ENCODE measurements around the gene ZNF814.
"Not testable (repeated sequence)": the region's sequence is repeated elsewhere in the genome, so short reads cannot be mapped to it uniquely, and the experiment has no call there.

The ZNF814 gene

DNA sequence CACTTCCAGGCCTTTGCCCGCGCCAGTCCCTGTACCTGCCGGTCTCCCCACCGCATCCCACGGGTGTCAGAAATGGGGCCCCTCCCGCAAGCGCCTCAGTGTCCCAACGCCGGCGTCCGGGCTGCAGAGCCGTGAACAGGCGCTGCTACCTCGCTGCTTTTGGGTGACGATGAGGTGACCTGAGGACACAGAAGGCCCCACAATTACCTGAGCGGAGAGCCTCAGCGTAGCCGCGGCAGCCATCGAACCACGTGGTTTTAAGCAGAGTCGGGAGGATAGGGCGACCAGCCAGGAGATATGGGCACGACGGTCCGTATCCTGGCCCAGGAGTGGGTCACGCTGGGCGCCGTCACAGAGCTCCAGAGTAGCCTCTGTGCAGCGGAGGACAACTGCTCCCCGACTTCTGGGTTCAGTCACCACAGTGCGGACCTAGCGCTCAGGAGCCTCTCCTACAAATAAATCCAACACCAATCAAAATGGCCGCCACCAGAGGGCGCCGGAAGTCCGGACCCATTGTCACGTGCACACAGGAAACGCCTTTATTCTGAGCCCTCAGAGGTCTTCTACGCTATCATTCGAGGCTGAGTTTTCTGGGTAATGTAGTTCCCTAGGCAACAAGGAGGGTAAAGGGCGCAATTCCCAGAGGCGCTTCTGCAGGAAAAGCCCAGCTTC is at the start of gene ZNF814:
Gene ZNF814, minus strand, starts transcription at position 478 of the 672 bp plus-strand sequence. Its CDS starts 235 bp downstream, at position 243.
- Histone ChIP-seq H3K4me3 (IDR thresholded peaks at IDR 0.05; ENCODE audit: insufficient read depth, low read depth, low read length) (no peak within 1 kb of the TSS), H2AFZ (ENCODE audit: low read depth) (no peak within 1 kb of the TSS; the same call in 1 of the 2 replicates), H3K36me3 (ENCODE audit: insufficient read depth) (no peaks in the 10 kb centered on the region), H3K4me2 (no peak within 1 kb of the TSS), H3K4me1 (ENCODE audit: low read depth, poor library complexity, severe bottlenecking) (no peaks in the 10 kb centered on the region), H3K9ac (peak within 1 kb of the TSS; percentile 22; the same call in 1 of the 2 replicates), H3K79me2 (ENCODE audit: insufficient read depth, low read depth) (0 out of 2 replicates have a peak, but pooled peaks cover 3% of the 10 kb centered on the region), H3K27ac (no peak within 1 kb of the TSS), H3K27me3 (ENCODE audit: insufficient read depth, low read depth) (no peaks in the 10 kb centered on the region), H4K20me1 (ENCODE audit: insufficient read depth) (no peaks in the 10 kb centered on the region)
- TF ChIP-seq, protein P1, sequence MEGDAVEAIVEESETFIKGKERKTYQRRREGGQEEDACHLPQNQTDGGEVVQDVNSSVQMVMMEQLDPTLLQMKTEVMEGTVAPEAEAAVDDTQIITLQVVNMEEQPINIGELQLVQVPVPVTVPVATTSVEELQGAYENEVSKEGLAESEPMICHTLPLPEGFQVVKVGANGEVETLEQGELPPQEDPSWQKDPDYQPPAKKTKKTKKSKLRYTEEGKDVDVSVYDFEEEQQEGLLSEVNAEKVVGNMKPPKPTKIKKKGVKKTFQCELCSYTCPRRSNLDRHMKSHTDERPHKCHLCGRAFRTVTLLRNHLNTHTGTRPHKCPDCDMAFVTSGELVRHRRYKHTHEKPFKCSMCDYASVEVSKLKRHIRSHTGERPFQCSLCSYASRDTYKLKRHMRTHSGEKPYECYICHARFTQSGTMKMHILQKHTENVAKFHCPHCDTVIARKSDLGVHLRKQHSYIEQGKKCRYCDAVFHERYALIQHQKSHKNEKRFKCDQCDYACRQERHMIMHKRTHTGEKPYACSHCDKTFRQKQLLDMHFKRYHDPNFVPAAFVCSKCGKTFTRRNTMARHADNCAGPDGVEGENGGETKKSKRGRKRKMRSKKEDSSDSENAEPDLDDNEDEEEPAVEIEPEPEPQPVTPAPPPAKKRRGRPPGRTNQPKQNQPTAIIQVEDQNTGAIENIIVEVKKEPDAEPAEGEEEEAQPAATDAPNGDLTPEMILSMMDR (conservative IDR thresholded peaks at IDR 0.05; ENCODE audit: low read depth, low read length), result no peak; the same call in 1 of the 2 replicates

DNA sequence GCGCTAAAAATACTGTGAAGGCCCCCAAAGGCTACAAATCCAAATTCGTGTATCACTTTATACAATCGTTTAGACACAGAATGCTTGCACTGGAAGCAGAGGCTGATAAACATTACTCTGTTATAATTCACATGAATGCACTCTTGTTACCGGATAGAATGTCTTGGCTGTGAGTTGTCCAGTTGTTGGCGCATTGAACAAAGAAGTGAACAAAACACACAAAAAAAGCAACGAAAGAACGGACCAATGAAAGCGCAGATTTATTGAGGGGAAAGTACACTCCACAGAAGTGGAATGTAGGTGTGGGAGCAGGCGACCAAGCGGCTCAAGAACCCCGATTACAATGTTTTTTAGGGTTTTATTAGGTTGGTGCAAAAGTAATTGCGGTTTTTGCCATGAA is 46.9 kb upstream of the ZNF814 start:
- H3K4me2 ChIP-seq, result no peak overlapping the region
- H3K4me1 ChIP-seq (ENCODE audit: low read depth, poor library complexity, severe bottlenecking), result no peaks in the 10 kb centered on the region
- H3K4me3 ChIP-seq (IDR thresholded peaks at IDR 0.05; ENCODE audit: insufficient read depth, low read depth, low read length), result no peak overlapping the region
- H4K20me1 ChIP-seq (ENCODE audit: insufficient read depth), result no peaks in the 10 kb centered on the region
- H2AFZ ChIP-seq (ENCODE audit: low read depth), result no peak overlapping the region
- TF ChIP-seq, protein P1 (conservative IDR thresholded peaks at IDR 0.05; ENCODE audit: low read depth, low read length), result no peak
- no peaks in the 10 kb centered on the region for H3K79me2 ChIP-seq (ENCODE audit: insufficient read depth, low read depth)
- H3K9ac ChIP-seq, result no peak overlapping the region
- no peaks in the 10 kb centered on the region for H3K36me3 ChIP-seq (ENCODE audit: insufficient read depth)
- peaks cover 5% of the 10 kb centered on the region; the same call in 1 of the 2 replicates for H3K27me3 ChIP-seq (ENCODE audit: insufficient read depth, low read depth)
- no peak overlapping the region for H3K27ac ChIP-seq

DNA sequence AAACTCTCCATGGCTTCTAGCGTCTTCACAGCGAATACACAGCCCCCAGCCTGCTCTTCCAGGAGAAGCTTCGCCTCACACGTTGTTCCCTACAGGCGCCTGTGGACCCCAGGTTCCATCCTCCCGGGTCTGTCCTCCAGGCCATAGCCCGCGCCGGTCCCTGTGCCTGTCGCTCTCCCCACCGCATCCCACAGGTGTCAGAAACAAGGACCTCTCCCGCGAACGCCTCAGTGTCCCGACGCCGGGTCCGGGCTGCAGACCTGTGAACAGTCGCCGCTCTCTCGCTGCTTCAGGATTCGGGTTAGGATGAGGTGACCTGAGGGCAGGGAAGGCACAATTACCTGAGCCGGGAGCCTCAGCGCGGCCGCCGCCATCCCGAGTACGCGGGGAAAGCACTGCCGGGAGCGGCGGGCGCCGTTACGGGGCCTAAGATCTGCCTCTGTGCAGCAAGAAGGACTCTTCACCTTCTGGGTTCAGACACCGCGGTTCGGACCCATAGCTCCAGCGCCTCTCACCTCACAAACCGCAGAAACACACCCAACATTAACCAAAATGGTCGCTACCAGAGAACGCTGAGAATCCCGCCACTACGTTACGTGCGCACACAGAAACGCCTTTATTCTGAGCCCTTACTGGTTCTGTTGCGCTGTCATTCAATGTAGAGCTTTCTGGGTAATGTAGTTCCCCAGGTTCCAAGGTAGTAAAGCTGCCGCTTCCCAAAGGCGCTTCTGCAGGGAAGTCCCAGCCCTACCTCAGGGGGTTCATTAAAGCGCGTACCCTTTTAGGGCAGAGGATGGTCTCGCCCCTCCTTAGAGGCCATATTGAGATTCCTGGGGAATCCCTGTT is 46.2 kb upstream of the ZNF814 start, which contains the start of gene ZNF418:
Gene ZNF418, minus strand, starts transcription at position 583 of the 846 bp plus-strand sequence. CDS start 1,580 bp downstream, outside the sequence.
- Histone ChIP-seq H3K36me3 (ENCODE audit: insufficient read depth) (no peaks in the 10 kb centered on the region), H3K27ac (no peak within 1 kb of the TSS), H4K20me1 (ENCODE audit: insufficient read depth) (no peaks in the 10 kb centered on the region), H2AFZ (ENCODE audit: low read depth) (no peak within 1 kb of the TSS), H3K9ac (no peak within 1 kb of the TSS), H3K79me2 (ENCODE audit: insufficient read depth, low read depth) (no peaks in the 10 kb centered on the region), H3K4me1 (ENCODE audit: low read depth, poor library complexity, severe bottlenecking) (no peaks in the 10 kb centered on the region), H3K4me2 (no peak within 1 kb of the TSS), H3K4me3 (IDR thresholded peaks at IDR 0.05; ENCODE audit: insufficient read depth, low read depth, low read length) (no peak within 1 kb of the TSS), H3K27me3 (ENCODE audit: insufficient read depth, low read depth) (peaks cover 5% of the 10 kb centered on the region; the same call in 1 of the 2 replicates)
- TF ChIP-seq, protein P1 (conservative IDR thresholded peaks at IDR 0.05; ENCODE audit: low read depth, low read length), result no peak

DNA sequence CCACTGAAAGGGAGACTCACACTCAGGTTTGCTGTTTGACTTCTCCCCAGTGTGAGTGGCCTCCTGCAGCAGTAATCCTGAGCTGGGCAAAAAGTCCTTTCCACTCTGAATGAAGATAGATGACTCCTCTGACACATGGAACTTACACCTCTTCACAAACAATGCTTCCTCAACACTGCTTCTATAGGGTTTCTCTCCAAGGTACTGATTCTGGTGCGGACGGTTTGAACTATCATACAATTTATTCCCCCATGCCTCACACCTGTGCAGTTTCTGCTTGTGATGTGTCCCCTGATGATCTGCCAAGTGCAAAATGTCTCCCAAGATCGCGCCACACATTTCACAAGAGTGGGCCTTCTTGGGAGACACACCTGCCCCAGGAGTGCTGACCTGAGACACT is 38.8 kb upstream of the ZNF814 start:
- H3K4me1 ChIP-seq (ENCODE audit: low read depth, poor library complexity, severe bottlenecking), result no peaks in the 10 kb centered on the region
- H3K27me3 ChIP-seq (ENCODE audit: insufficient read depth, low read depth), result no peaks in the 10 kb centered on the region; the same call in 1 of the 2 replicates
- H3K9ac ChIP-seq, result no peak overlapping the region
- H2AFZ ChIP-seq (ENCODE audit: low read depth), result no peak overlapping the region
- no peaks in the 10 kb centered on the region for H4K20me1 ChIP-seq (ENCODE audit: insufficient read depth)
- TF ChIP-seq, protein P1 (conservative IDR thresholded peaks at IDR 0.05; ENCODE audit: low read depth, low read length), result no peak
- H3K4me2 ChIP-seq, result no peak overlapping the region
- H3K79me2 ChIP-seq (ENCODE audit: insufficient read depth, low read depth), result no peaks in the 10 kb centered on the region
- H3K36me3 ChIP-seq (ENCODE audit: insufficient read depth), result no peaks in the 10 kb centered on the region
- no peak overlapping the region for H3K27ac ChIP-seq
- H3K4me3 ChIP-seq (IDR thresholded peaks at IDR 0.05; ENCODE audit: insufficient read depth, low read depth, low read length), result no peak overlapping the region

DNA sequence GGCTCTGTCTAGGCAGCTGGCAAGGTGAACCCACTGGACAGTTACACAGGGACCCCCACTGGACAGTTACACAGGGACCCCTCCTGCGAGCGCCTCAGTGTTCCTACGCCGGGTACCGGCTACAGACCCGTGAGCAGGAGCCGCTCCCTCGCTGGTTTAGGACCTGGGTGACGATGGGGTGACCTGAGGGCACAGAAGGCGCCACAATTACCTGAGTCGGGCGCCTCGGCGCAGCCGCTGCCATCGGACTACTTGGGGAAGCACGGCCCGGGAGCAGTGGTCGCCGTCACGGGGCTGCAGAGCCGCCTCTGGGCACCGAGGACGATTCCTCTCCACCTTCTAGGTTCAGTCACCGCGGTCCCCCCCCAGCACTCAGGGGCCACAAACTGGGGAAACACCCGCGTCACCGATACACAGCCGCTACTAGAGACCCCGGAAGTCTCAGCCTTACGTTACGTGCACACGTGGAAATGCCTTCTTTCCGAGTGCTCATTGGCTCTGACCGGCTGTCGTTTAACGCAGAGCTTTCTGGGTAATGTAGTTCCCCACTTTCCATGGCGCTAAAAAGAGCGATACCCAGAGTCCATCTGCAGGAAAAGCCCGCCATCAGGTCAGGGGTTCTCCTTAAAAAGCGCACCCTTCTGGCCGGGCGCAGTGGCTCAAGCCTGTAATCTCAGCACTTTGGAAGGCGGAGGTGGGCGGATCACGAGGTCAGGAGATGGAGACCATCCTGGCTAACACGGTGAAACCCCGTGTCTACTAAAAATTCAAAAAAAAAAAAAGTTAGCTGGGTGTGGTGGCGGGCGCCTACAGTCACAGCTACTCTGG is 27.5 kb upstream of the ZNF814 start, which contains the start of gene ZNF417:
Gene ZNF417, minus strand, starts transcription at position 425 of the 828 bp plus-strand sequence. Its CDS starts 181 bp downstream, at position 244.
- not testable (repeated sequence) for H4K20me1 ChIP-seq (ENCODE audit: insufficient read depth); H3K4me3 ChIP-seq (IDR thresholded peaks at IDR 0.05; ENCODE audit: insufficient read depth, low read depth, low read length); H3K79me2 ChIP-seq (ENCODE audit: insufficient read depth, low read depth); H3K36me3 ChIP-seq (ENCODE audit: insufficient read depth); H3K4me1 ChIP-seq (ENCODE audit: low read depth, poor library complexity, severe bottlenecking); H3K27me3 ChIP-seq (ENCODE audit: insufficient read depth, low read depth)
- Histone ChIP-seq H3K9ac (peak within 1 kb of the TSS; percentile 59), H3K27ac (peak within 1 kb of the TSS; percentile 27; the same call in 1 of the 2 replicates), H2AFZ (ENCODE audit: low read depth) (peak within 1 kb of the TSS; percentile 86), H3K4me2 (peak within 1 kb of the TSS; percentile 79)

Measured in KMS-11 (cell line).